ENCODE results near the gene E2F3. TPM values are rescaled to one million over a fixed set of nuclear protein-coding genes. Genes with fewer than 3 reads are reported as not detected.

E2F3 gene
- total RNA-seq, 2 donors from 2014 or later, result 13.6 to 17.3 TPM

Other genes starting within 250 kb of the E2F3 start
- gene MBOAT1, start 189.4 kb upstream of the E2F3 start, total RNA-seq, result 10 to 100 TPM; 11.8 to 13.8 TPM
- 10 to 100 TPM; 24.5 to 30.3 TPM for gene CDKAL1, start 132.6 kb downstream of the E2F3 start, total RNA-seq

All from activated naive CD4-positive, alpha-beta T cell treated with anti-CD3 and anti-CD28 coated beads, Interleukin-2, amount 50 U/mL, for 72 hours (primary cell).